ENCODE data around the gene PNPLA1. TPM values are rescaled to one million over a fixed set of nuclear protein-coding genes. Genes with fewer than 3 reads are reported as not detected.

PNPLA1 gene
- polyA plus RNA-seq, 3 donors = 3.5 to 3.9 (median 3.8) TPM

DNA sequence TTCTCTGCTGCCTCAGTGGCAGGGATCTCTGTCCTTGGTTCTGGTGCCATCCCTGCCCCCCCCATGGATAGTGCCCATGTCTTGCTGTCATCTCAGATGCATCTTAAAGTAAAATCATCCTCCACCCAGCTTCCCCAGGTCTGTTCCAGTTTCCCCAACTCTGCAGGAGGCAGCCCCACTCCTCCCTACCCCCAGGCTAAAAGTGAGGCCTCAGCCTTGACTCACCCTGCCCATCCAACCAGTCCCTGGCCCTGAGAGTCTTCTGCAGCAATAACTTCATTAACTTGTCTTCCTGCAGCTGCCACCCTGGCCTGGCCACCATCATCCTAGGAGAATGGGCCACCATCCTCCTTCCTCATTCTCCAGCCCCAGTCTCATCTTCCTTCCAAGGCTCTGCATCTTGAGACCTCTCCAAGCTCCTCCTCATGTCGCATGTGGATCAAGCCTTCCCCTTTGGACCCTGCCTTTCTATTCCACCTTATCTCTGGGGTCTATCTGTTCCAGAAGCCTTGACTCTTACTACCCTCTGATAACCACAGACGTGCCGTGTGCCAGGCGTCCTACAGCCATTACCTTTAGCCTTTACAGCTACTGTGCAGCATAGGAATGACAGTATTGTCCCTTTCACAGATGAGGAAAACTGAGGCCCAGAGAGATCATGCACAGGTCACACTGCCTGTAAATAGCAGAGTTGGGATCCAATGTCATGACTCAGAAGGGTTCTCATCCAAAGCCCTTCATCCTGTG lies 2.0 kb upstream of the PNPLA1 start:
- H3K4me3 Mint-ChIP-seq = no peak overlapping the region

DNA sequence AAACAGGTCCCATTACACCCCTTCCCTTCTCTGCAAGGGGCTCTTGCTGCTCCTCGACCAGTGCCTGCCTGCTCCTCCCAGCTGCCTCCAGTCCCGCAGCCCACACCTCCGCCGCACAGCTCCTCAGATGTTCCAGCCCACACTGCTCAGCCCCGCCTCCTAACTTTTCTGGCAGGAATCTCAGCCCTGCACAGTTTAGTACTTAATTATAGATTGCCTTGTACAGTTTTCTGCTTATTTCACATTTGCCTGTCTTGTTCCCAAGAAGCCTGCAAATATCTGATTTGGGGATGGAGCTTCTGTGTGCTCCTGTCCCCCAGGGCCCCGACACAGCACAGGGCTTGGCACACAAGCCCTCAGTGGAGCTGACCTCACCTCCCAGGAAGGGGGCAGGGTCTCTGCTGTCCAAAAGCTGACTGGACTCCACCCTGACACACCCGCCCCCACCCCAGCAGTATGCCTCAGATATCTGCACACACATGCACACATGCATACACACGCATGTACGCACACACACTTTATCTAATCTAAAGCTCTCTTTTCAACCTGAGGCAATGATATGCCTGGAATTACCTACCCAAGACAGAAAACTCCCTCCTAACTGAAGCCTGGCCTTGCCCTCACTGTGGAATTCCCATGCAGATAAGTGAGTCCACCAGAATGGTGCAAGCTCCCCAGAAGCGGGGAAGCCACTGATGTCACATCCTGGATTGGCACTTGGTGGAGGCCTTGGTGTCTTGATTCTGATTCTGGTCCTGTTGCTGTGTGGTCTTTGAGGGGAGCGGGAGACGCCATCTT lies 1.2 kb upstream of the PNPLA1 start:
- Histone ChIP-seq H3K36me3 (replicated peaks in 1 of 2; ENCODE audit: control insufficient read depth in 1 of 2, insufficient read depth in 2 of 2, low read length in 2 of 2) (no peaks in the 10 kb centered on the region), H3K27me3 (ENCODE audit: control insufficient read depth in 2 of 2, insufficient read depth in 2 of 2, low read length in 2 of 2) (no peaks in the 10 kb centered on the region), H3K79me2 (ENCODE audit: insufficient read depth, low read length) (no peaks in the 10 kb centered on the region), H3K4me1 (ENCODE audit: control insufficient read depth in 1 of 2, insufficient read depth in 2 of 2, low read length in 2 of 2) (peaks cover 3 to 8% of the 10 kb centered on the region in 2 donors), H3K4me3 (replicated peaks in 1 of 3; ENCODE audit: low read depth in 2 of 3, low read length in 3 of 3) (no peak overlapping the region), H4K20me1 (ENCODE audit: insufficient read depth, low read length) (no peaks in the 10 kb centered on the region), H3K4me2 (replicated peaks; ENCODE audit: extremely low read depth, low read length, poor library complexity, severe bottlenecking) (no peak overlapping the region), H3K9me3 (replicated peaks in 1 of 2; ENCODE audit: control insufficient read depth in 1 of 2, insufficient read depth in 1 of 2, low read length in 2 of 2) (peaks cover 14% of the 10 kb centered on the region in 2 donors), H3K27ac (ENCODE audit: low read depth in 1 of 2, low read length in 2 of 2) (no peak overlapping the region), H3K9ac (ENCODE audit: insufficient read depth, low read length, poor library complexity, severe bottlenecking) (no peak overlapping the region), H2AFZ (ENCODE audit: insufficient read depth, low read depth, low read length, poor library complexity, severe bottlenecking) (no peak overlapping the region)
- Mint-ChIP-seq H3K9me3 (peaks cover 0 to 14% (median 12%) of the 10 kb centered on the region in 7 donors), H3K36me3 (no peaks in the 10 kb centered on the region), H3K4me1 (peaks cover 11% of the 10 kb centered on the region), H3K27ac (peak overlapping the region in 2 of 7 donors; percentile 4 to 6), H3K27me3 (ENCODE audit: low read depth in 3 of 3) (peaks cover 3 to 6% (median 4%) of the 10 kb centered on the region in 3 donors), H3K4me3 (no peak overlapping the region)
- intact Hi-C loops (cut with micrococcal nuclease) = no loop called here
- DNase-seq = peak in 1 of 3 donors; percentile 48
- 94% methylated on average over 6 of the region's 12 CpGs for WGBS (ENCODE audit: insufficient coverage)
- TF ChIP-seq, protein P1, sequence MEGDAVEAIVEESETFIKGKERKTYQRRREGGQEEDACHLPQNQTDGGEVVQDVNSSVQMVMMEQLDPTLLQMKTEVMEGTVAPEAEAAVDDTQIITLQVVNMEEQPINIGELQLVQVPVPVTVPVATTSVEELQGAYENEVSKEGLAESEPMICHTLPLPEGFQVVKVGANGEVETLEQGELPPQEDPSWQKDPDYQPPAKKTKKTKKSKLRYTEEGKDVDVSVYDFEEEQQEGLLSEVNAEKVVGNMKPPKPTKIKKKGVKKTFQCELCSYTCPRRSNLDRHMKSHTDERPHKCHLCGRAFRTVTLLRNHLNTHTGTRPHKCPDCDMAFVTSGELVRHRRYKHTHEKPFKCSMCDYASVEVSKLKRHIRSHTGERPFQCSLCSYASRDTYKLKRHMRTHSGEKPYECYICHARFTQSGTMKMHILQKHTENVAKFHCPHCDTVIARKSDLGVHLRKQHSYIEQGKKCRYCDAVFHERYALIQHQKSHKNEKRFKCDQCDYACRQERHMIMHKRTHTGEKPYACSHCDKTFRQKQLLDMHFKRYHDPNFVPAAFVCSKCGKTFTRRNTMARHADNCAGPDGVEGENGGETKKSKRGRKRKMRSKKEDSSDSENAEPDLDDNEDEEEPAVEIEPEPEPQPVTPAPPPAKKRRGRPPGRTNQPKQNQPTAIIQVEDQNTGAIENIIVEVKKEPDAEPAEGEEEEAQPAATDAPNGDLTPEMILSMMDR (IDR thresholded peaks at IDR 0.05) = no peak

More for the DNA sequence above, 2.0 kb upstream of the PNPLA1 start:
- no peak for DNase-seq
- Histone ChIP-seq H3K36me3 (replicated peaks in 1 of 2; ENCODE audit: control insufficient read depth in 1 of 2, insufficient read depth in 2 of 2, low read length in 2 of 2) (no peaks in the 10 kb centered on the region), H3K4me3 (replicated peaks in 1 of 3; ENCODE audit: low read depth in 2 of 3, low read length in 3 of 3) (no peak overlapping the region), H3K9me3 (replicated peaks in 1 of 2; ENCODE audit: control insufficient read depth in 1 of 2, insufficient read depth in 1 of 2, low read length in 2 of 2) (peaks cover 14% of the 10 kb centered on the region in 2 donors), H3K4me2 (replicated peaks; ENCODE audit: extremely low read depth, low read length, poor library complexity, severe bottlenecking) (no peak overlapping the region), H4K20me1 (ENCODE audit: insufficient read depth, low read length) (no peaks in the 10 kb centered on the region), H3K9ac (ENCODE audit: insufficient read depth, low read length, poor library complexity, severe bottlenecking) (no peak overlapping the region), H3K4me1 (ENCODE audit: control insufficient read depth in 1 of 2, insufficient read depth in 2 of 2, low read length in 2 of 2) (peaks cover 3 to 8% of the 10 kb centered on the region in 2 donors), H3K27me3 (ENCODE audit: control insufficient read depth in 2 of 2, insufficient read depth in 2 of 2, low read length in 2 of 2) (no peaks in the 10 kb centered on the region), H2AFZ (ENCODE audit: insufficient read depth, low read depth, low read length, poor library complexity, severe bottlenecking) (no peak overlapping the region), H3K79me2 (ENCODE audit: insufficient read depth, low read length) (no peaks in the 10 kb centered on the region), H3K27ac (ENCODE audit: low read depth in 1 of 2, low read length in 2 of 2) (no peak overlapping the region)
- TF ChIP-seq, protein P1 (IDR thresholded peaks at IDR 0.05) = no peak
- H3K9me3 Mint-ChIP-seq = peaks cover 0 to 14% (median 12%) of the 10 kb centered on the region in 7 donors
- peaks cover 3 to 5% (median 4%) of the 10 kb centered on the region in 3 donors for H3K27me3 Mint-ChIP-seq (ENCODE audit: low read depth in 3 of 3)
- no peaks in the 10 kb centered on the region for H3K36me3 Mint-ChIP-seq
- intact Hi-C loops (cut with micrococcal nuclease) = no loop called here
- WGBS (ENCODE audit: insufficient coverage) = 100% methylated on average over 1 of the region's 4 CpGs
- H3K4me1 Mint-ChIP-seq = peaks cover 11% of the 10 kb centered on the region
- H3K27ac Mint-ChIP-seq = peak overlapping the region in 1 of 7 donors; percentile 62

Data from CD14-positive monocyte (primary cell).